ENCODE measurements around the gene PIGL.

- TF ChIP-seq CTCF (IDR thresholded peaks at IDR 0.05) (no peak), POLR2A (IDR thresholded peaks at IDR 0.05) (no peak)
Measured at GRCh38 chr17:16251043-16251442, 34.0 kb downstream of the PIGL start.

Measured in body of pancreas (tissue), 4 donors.